ENCODE data around the gene PLA2G4B. TPM values are rescaled to one million over a fixed set of nuclear protein-coding genes. Genes with fewer than 3 reads are reported as not detected.

Gene PLA2G4B
- total RNA-seq, 4 donors from 2014 or later, result 0.13 to 11.5 TPM; not detected in 2

DNA sequence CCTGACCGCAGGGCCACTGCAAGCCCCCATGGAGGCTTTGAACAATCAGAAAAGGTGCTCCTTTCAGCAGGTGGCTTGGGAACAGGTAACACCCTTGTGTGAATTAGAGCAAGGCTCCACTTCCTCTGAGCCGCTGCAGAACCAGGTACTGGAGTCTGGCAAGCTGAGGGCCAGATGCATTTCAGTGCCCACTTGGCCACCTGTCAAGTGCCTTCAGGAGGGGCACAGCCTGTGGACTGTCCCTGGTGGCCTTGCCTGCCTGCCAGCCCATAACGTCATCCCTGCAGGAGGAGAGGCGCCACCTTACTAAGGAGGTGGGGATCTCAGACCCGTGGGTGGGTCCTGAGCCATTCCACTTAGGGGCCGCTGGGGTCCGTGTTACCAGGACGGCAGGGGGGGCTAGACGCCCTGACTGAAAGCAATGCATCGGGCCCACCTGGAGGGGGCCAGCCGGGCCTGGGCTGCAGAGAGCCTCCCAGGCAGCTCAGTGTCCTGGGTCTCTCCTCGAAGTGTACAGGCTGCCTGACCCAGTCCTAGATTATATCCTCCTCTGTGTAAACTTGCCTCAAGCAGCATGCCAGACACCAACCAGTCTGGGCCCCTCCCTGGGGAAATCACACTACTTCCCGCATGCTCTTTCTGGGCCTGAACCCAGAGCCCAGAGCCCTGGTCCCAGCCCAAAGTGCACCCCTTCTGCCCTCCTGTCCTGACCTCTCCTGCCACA, 39.1 kb downstream of the PLA2G4B start:
- DNase-seq (no peak), ATAC-seq (no peak)
- no peaks in the 10 kb centered on the region for H3K27me3 ChIP-seq
- in situ Hi-C loops (cut with MboI; ENCODE audit: low sequenced_read_pairs in 4 of 4) (no loop called here), intact Hi-C loops (cut with DNase I; ENCODE audit: low total_unique reads) (no loop called here)
- H3K36me3 ChIP-seq, result no peaks in the 10 kb centered on the region
- peaks cover 3 to 7% of the 10 kb centered on the region in 2 donors for H3K4me1 ChIP-seq
- no peak for TF ChIP-seq POLR2A (IDR thresholded peaks at IDR 0.05)
- TF ChIP-seq, protein P1, sequence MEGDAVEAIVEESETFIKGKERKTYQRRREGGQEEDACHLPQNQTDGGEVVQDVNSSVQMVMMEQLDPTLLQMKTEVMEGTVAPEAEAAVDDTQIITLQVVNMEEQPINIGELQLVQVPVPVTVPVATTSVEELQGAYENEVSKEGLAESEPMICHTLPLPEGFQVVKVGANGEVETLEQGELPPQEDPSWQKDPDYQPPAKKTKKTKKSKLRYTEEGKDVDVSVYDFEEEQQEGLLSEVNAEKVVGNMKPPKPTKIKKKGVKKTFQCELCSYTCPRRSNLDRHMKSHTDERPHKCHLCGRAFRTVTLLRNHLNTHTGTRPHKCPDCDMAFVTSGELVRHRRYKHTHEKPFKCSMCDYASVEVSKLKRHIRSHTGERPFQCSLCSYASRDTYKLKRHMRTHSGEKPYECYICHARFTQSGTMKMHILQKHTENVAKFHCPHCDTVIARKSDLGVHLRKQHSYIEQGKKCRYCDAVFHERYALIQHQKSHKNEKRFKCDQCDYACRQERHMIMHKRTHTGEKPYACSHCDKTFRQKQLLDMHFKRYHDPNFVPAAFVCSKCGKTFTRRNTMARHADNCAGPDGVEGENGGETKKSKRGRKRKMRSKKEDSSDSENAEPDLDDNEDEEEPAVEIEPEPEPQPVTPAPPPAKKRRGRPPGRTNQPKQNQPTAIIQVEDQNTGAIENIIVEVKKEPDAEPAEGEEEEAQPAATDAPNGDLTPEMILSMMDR (IDR thresholded peaks at IDR 0.05 in 4 of 5, conservative IDR thresholded peaks at IDR 0.05 in 1 of 5), result no peak
- no peak overlapping the region for H3K27ac ChIP-seq
- no peak overlapping the region for H3K4me3 ChIP-seq
- H3K9me3 ChIP-seq, result no peaks in the 10 kb centered on the region

DNA sequence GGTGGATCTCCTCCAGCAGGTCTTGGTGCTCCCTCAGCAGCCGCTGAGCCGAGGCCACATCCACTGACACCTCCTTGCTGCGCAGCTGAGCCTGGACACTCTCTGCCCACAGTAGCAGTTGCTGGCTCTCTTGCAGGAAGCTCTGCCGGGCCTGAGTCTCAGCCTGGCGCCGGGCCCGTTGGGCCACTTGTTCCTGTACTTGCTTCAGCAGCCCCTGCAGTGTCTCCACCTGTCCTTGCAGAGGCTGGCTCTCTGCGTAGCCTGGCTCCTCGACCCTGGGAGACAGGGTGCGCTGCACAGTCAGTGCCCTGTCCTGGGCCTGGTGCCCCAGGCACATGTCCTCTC, 39.7 kb downstream of the PLA2G4B start:
- H3K27ac ChIP-seq, result no peak overlapping the region
- no peaks in the 10 kb centered on the region for H3K27me3 ChIP-seq
- intact Hi-C loops (cut with DNase I; ENCODE audit: low total_unique reads) (no loop called here), in situ Hi-C loops (cut with MboI; ENCODE audit: low sequenced_read_pairs in 4 of 4) (no loop called here)
- ATAC-seq (peak; percentile 46 to 75), DNase-seq (peak; percentile 28 to 76)
- no peak overlapping the region for H3K4me3 ChIP-seq
- no peaks in the 10 kb centered on the region for H3K9me3 ChIP-seq
- TF ChIP-seq, protein P1 (IDR thresholded peaks at IDR 0.05 in 4 of 5, conservative IDR thresholded peaks at IDR 0.05 in 1 of 5), result no peak
- no peak for TF ChIP-seq POLR2A (IDR thresholded peaks at IDR 0.05)
- H3K4me1 ChIP-seq, result peaks cover 3 to 7% of the 10 kb centered on the region in 2 donors
- H3K36me3 ChIP-seq, result no peaks in the 10 kb centered on the region

DNA sequence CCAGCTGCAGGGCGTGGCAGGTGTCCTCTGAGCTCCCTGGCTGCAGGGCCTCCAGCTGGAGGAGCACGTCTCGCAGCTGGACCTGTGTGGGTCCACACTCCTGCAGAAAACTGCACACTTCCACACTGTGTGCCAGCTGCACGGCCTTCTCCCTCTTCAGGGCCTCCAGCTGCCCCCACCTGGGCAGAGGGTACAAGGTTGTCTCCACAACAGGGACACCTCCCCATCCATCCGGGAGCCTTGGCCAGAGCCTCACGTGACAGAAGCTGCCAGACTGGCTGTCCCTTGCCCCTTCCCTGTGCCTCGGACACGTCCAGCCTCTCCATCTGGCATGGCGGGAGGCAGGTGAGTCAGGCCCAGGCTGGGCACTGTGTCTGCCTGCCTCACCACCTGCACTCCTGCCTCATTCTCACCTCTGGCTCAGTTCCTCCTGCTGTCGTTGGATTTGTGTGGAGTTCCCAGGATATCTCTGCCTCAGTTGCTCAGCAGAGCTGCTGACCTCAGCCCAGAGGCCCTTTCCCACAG, 40.7 kb downstream of the PLA2G4B start:
- Histone ChIP-seq H3K4me1 (peaks cover 3 to 7% of the 10 kb centered on the region in 2 donors), H3K4me3 (no peak overlapping the region), H3K36me3 (no peaks in the 10 kb centered on the region), H3K9me3 (no peaks in the 10 kb centered on the region), H3K27ac (no peak overlapping the region), H3K27me3 (no peaks in the 10 kb centered on the region)
- DNase-seq, result no peak
- no peak for TF ChIP-seq POLR2A (IDR thresholded peaks at IDR 0.05)
- TF ChIP-seq, protein P1 (IDR thresholded peaks at IDR 0.05 in 4 of 5, conservative IDR thresholded peaks at IDR 0.05 in 1 of 5), result no peak
- intact Hi-C loops (cut with DNase I; ENCODE audit: low total_unique reads), result no loop called here
- ATAC-seq, result no peak
- in situ Hi-C loops (cut with MboI; ENCODE audit: low sequenced_read_pairs in 4 of 4), result no loop called here

DNA sequence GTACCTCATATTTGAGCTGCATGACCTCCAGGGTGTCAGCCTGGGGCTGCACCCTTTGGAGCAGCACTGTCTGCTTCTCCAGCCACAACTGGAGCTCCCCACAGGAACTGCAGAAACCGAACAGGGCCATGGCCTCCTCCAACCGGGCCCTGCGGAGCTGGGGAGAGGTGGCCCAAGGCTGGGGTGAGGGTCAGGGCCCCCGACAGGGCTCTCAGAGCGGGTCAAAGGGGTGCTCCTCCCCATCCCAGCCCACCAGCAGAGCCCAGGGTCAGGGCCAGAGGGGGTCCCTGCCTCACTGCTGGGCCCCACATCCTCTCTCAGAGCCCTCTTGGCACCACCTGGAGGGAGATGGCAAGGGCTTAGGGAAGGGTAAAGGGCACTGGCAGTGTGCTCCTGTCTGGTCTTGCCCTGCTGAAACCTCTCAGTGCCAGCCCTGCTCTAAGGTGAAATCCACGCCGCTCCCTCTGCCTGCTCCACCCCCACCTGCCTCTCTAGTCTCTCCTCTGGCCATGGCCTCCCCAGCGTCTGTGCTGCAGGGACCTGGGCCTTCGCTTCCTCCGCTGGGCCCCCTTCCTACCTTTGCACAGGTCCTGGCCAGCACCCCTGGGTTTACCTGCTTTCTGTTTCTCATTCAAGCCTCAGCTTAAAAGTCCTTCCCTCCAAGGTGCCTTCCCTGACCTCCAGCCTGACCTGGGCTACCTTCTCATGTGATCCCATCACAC, 41.7 kb downstream of the PLA2G4B start:
- intact Hi-C loops (cut with DNase I; ENCODE audit: low total_unique reads), result no loop called here
- in situ Hi-C loops (cut with MboI; ENCODE audit: low sequenced_read_pairs in 4 of 4), result no loop called here
- H3K36me3 ChIP-seq, result no peaks in the 10 kb centered on the region
- H3K4me3 ChIP-seq, result no peak overlapping the region
- H3K27ac ChIP-seq, result no peak overlapping the region
- TF ChIP-seq, protein P1 (IDR thresholded peaks at IDR 0.05 in 4 of 5, conservative IDR thresholded peaks at IDR 0.05 in 1 of 5), result no peak
- no peak for TF ChIP-seq POLR2A (IDR thresholded peaks at IDR 0.05)
- no peak for ATAC-seq
- no peaks in the 10 kb centered on the region for H3K27me3 ChIP-seq
- H3K4me1 ChIP-seq, result peaks cover 3 to 7% of the 10 kb centered on the region in 2 donors
- DNase-seq, result no peak
- H3K9me3 ChIP-seq, result no peaks in the 10 kb centered on the region
